ENCODE data around the gene MOK.

DNA sequence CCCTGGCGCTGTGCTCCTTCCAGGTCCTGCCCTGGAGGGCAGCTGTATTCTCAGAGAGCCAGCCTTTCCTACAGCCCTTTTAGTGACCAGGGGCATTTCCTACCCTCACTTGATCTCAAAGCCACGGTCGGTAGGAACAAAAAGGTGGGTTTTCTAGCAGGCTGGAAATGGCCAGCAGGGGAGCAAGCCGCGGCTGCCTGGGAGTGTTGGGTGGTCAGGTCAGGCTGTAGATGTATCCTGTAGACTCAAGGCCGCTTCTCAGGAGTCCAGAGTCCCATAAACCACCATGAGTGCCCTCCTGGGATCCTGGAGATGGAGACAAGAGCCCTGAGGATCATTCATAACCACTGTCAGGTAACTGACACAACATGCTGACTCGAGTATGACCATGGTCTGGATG lies 39.1 kb upstream of the MOK start:
- TF ChIP-seq, protein P1, sequence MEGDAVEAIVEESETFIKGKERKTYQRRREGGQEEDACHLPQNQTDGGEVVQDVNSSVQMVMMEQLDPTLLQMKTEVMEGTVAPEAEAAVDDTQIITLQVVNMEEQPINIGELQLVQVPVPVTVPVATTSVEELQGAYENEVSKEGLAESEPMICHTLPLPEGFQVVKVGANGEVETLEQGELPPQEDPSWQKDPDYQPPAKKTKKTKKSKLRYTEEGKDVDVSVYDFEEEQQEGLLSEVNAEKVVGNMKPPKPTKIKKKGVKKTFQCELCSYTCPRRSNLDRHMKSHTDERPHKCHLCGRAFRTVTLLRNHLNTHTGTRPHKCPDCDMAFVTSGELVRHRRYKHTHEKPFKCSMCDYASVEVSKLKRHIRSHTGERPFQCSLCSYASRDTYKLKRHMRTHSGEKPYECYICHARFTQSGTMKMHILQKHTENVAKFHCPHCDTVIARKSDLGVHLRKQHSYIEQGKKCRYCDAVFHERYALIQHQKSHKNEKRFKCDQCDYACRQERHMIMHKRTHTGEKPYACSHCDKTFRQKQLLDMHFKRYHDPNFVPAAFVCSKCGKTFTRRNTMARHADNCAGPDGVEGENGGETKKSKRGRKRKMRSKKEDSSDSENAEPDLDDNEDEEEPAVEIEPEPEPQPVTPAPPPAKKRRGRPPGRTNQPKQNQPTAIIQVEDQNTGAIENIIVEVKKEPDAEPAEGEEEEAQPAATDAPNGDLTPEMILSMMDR (IDR thresholded peaks at IDR 0.05) = no peak
- TF ChIP-seq POLR2A (IDR thresholded peaks at IDR 0.05) = no peak

All from uterus (tissue), 2 donors.